WTC11 (cell line): ENCODE results near the gene NR2F2. TPM values are rescaled to one million over a fixed set of nuclear protein-coding genes. Genes with fewer than 3 reads are reported as not detected.
A peak's percentile ranks its signal among the peaks of the same experiment; 100 is the strongest.

Experiments used
- ATAC-seq: fragments of 200-7000 bp; cut with Tn5 transposase; 2 replicates; pipeline ENCODE4 v1.10.0; 2021; ENCODE audit warnings: mild to moderate bottlenecking, moderate library complexity
- CTCF ChIA-PET: fragments of 300-600 bp; sonication (Branson Sonifier 250); formaldehyde crosslinking; loops from one replicate; lab custom pipeline; 2021; ENCODE audit warnings: antibody characterized with exemption; lab: Charles Lee
- POLR2A ChIA-PET: fragments of 350-600 bp; sonication (Branson Sonifier 250); formaldehyde crosslinking; loops from one replicate; lab custom pipeline; 2021; ENCODE audit warnings: antibody characterized with exemption; lab: Charles Lee
- DNase-seq: peaks from one replicate; pipeline ENCODE4 v3.0.0; 2021; ENCODE audit warnings: low spot score
- H3K27ac Mint-ChIP-seq: 2 replicates; pipeline ENCODE4 v1.8.0; 2021; ENCODE audit warnings: mixed read lengths
- H3K27me3 Mint-ChIP-seq: 2 replicates; pipeline ENCODE4 v1.8.0; 2021; ENCODE audit warnings: low read depth, mild to moderate bottlenecking, moderate library complexity, mixed read lengths
- H3K36me3 Mint-ChIP-seq: 2 replicates; pipeline ENCODE4 v1.8.0; 2021; ENCODE audit warnings: mixed read lengths
- H3K4me1 Mint-ChIP-seq: 2 replicates; pipeline ENCODE4 v1.8.0; 2022; ENCODE audit warnings: mixed read lengths
- H3K4me3 Mint-ChIP-seq: 2 replicates; pipeline ENCODE4 v1.8.0; 2021; ENCODE audit warnings: mild to moderate bottlenecking, moderate library complexity, mixed read lengths
- H3K9me3 Mint-ChIP-seq: 2 replicates; pipeline ENCODE4 v1.8.0; 2021; ENCODE audit warnings: mixed read lengths
- CREM ChIP-seq: sonication (generic); formaldehyde crosslinking; IDR thresholded peaks from 2 replicates; pipeline ENCODE4 v1.8.1; 2022; ENCODE audit warnings: mild to moderate bottlenecking, missing genetic modification reagents, moderate library complexity
- ELF4 ChIP-seq: sonication (generic); formaldehyde crosslinking; IDR thresholded peaks from 2 replicates; pipeline ENCODE4 v1.8.1; 2022; ENCODE audit warnings: low read depth, mild to moderate bottlenecking, moderate library complexity, missing genetic modification reagents
- HMGA2 ChIP-seq: fragments of 250-450 bp; sonication (Bioruptor Pico); IDR thresholded peaks from 2 replicates; pipeline ENCODE4 v1.4.0; 2021; ENCODE audit warnings: mild to moderate bottlenecking, moderate library complexity
- JAZF1 ChIP-seq: fragments of 250-450 bp; sonication (Bioruptor Pico); IDR thresholded peaks from 2 replicates; pipeline ENCODE4 v1.9.0; 2021; ENCODE audit warnings: moderate library complexity, mild to moderate bottlenecking, inconsistent platforms
- MXD4 ChIP-seq: fragments of 250-450 bp; sonication (Bioruptor Pico); IDR thresholded peaks from 2 replicates; pipeline ENCODE4 v1.8.0; 2021; ENCODE audit warnings: mild to moderate bottlenecking, moderate library complexity, borderline replicate concordance
- NR1H2 ChIP-seq: sonication (generic); formaldehyde crosslinking; IDR thresholded peaks from 2 replicates; pipeline ENCODE4 v1.9.0; 2021; ENCODE audit warnings: mild to moderate bottlenecking, moderate library complexity, missing genetic modification reagents
- NR2C2 ChIP-seq: sonication (generic); formaldehyde crosslinking; IDR thresholded peaks from 2 replicates; pipeline ENCODE4 v1.8.0; 2022; ENCODE audit warnings: mild to moderate bottlenecking, missing genetic modification reagents
- OVOL2 ChIP-seq: fragments of 250-450 bp; sonication (Bioruptor Pico); IDR thresholded peaks from 2 replicates; pipeline ENCODE4 v1.9.0; 2021; ENCODE audit warnings: mild to moderate bottlenecking, borderline replicate concordance
- RORB ChIP-seq: fragments of 250-450 bp; sonication (Bioruptor Pico); IDR thresholded peaks from 2 replicates; pipeline ENCODE4 v1.9.0; 2021; ENCODE audit warnings: mild to moderate bottlenecking
- SMAD4 ChIP-seq: sonication (generic); formaldehyde crosslinking; IDR thresholded peaks from 2 replicates; pipeline ENCODE4 v1.8.0; 2022; ENCODE audit warnings: mild to moderate bottlenecking, missing genetic modification reagents
- TCF7 ChIP-seq: sonication (generic); formaldehyde crosslinking; IDR thresholded peaks from 2 replicates; pipeline ENCODE4 v1.8.0; 2022; ENCODE audit warnings: mild to moderate bottlenecking, low read depth, missing genetic modification reagents, moderate library complexity
- ZNF138 ChIP-seq: sonication (generic); formaldehyde crosslinking; conservative IDR thresholded peaks from 2 replicates; pipeline ENCODE4 v1.8.1; 2022; ENCODE audit warnings: mild to moderate bottlenecking, moderate library complexity, missing genetic modification reagents
- ZNF416 ChIP-seq: fragments of 250-450 bp; sonication (Bioruptor Pico); IDR thresholded peaks from 2 replicates; pipeline ENCODE4 v1.9.0; 2021; ENCODE audit warnings: mild to moderate bottlenecking, inconsistent platforms
- total RNA-seq: library from RNA; stranded (reverse); gene quantifications from 3 replicates; pipeline ENCODE4 v1.2.3, GENCODE V29; 2021
- TF ChIP-seq, protein P1 (sequence below): sonication (generic); formaldehyde crosslinking; IDR thresholded peaks from 2 replicates; pipeline ENCODE4 v1.8.0; 2023; ENCODE audit warnings: mild to moderate bottlenecking, missing genetic modification reagents
- TF ChIP-seq, protein P2 (sequence below): sonication (generic); formaldehyde crosslinking; IDR thresholded peaks from 2 replicates; pipeline ENCODE4 v1.8.1; 2022; ENCODE audit warnings: low read depth, missing genetic modification reagents, borderline replicate concordance
- TF ChIP-seq, protein P3 (sequence below): fragments of 250-450 bp; sonication (Bioruptor Pico); IDR thresholded peaks from 2 replicates; pipeline ENCODE4 v1.9.0; 2021; ENCODE audit warnings: mild to moderate bottlenecking
- TF ChIP-seq, protein P4 (sequence below): sonication (generic); formaldehyde crosslinking; IDR thresholded peaks from 2 replicates; pipeline ENCODE4 v1.8.1; 2023; ENCODE audit warnings: mild to moderate bottlenecking, missing genetic modification reagents, moderate library complexity
- TF ChIP-seq, protein P5 (sequence below): fragments of 250-450 bp; sonication (Bioruptor Pico); IDR thresholded peaks from 2 replicates; pipeline ENCODE4 v1.9.0; 2021; ENCODE audit warnings: mild to moderate bottlenecking, borderline replicate concordance
- TF ChIP-seq, protein P6 (sequence below): sonication (generic); formaldehyde crosslinking; IDR thresholded peaks from 2 replicates; pipeline ENCODE4 v1.8.1; 2022; ENCODE audit warnings: low read depth, mild to moderate bottlenecking, moderate library complexity, missing genetic modification reagents, borderline replicate concordance

NR2F2 gene
- total RNA-seq, 1 experiment from 2014 or later: 0.57 TPM

DNA sequence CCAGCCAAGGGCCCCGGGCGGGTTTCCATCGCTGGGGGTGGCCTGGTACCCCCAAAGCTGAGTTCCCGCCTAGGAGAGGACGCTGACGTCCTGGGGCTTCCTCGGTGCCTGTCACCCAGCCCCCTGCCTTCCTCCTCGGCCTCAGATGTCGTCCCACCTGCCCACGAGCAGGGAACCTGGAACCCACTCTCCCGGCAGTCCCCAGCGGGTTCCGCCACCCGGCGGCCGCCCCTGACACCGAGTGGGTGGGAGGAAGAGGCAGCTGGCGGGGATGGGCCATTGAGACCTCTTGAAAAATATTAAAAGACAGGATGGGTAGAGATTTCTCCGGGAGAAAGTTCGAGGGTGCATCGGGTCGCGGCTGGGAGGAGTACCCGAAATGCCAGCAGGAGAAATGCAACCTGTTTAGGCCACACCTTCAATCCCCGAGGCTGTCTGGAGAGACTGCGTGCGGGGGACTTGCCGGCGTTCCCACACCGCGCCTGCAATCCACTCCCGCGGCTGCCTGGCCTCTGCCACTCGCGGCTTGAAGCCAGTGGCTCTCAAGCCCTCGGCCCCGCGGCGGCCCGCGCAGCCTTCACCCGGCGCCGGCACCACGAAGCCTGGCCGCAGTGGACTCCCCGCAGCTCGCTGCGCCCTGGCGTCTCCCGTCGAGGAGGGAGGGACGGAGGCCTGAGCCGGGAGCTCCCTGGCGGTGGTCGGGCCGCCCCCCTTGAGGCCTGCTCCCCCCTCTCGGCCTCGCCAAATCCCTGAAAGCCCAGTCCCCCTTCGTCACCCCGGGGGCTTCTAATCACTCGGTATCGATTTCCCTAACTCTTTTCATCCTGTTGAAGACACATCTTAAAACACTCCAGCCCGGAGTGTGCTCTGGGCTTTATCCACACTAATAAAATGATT, 8.6 kb upstream of the NR2F2 start (continued):
- TF ChIP-seq, protein P1, sequence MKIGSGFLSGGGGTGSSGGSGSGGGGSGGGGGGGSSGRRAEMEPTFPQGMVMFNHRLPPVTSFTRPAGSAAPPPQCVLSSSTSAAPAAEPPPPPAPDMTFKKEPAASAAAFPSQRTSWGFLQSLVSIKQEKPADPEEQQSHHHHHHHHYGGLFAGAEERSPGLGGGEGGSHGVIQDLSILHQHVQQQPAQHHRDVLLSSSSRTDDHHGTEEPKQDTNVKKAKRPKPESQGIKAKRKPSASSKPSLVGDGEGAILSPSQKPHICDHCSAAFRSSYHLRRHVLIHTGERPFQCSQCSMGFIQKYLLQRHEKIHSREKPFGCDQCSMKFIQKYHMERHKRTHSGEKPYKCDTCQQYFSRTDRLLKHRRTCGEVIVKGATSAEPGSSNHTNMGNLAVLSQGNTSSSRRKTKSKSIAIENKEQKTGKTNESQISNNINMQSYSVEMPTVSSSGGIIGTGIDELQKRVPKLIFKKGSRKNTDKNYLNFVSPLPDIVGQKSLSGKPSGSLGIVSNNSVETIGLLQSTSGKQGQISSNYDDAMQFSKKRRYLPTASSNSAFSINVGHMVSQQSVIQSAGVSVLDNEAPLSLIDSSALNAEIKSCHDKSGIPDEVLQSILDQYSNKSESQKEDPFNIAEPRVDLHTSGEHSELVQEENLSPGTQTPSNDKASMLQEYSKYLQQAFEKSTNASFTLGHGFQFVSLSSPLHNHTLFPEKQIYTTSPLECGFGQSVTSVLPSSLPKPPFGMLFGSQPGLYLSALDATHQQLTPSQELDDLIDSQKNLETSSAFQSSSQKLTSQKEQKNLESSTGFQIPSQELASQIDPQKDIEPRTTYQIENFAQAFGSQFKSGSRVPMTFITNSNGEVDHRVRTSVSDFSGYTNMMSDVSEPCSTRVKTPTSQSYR (CRISPR knock-in tag): no peak
- TF ChIP-seq, protein P2, sequence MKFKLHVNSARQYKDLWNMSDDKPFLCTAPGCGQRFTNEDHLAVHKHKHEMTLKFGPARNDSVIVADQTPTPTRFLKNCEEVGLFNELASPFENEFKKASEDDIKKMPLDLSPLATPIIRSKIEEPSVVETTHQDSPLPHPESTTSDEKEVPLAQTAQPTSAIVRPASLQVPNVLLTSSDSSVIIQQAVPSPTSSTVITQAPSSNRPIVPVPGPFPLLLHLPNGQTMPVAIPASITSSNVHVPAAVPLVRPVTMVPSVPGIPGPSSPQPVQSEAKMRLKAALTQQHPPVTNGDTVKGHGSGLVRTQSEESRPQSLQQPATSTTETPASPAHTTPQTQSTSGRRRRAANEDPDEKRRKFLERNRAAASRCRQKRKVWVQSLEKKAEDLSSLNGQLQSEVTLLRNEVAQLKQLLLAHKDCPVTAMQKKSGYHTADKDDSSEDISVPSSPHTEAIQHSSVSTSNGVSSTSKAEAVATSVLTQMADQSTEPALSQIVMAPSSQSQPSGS: no peak
- TF ChIP-seq MXD4 (CRISPR knock-in tag): no peak
- no peak for TF ChIP-seq NR2C2 (CRISPR knock-in tag)
- no peak for TF ChIP-seq JAZF1 (CRISPR knock-in tag)
- no peak for TF ChIP-seq CREM (CRISPR knock-in tag)
- TF ChIP-seq, protein P3, sequence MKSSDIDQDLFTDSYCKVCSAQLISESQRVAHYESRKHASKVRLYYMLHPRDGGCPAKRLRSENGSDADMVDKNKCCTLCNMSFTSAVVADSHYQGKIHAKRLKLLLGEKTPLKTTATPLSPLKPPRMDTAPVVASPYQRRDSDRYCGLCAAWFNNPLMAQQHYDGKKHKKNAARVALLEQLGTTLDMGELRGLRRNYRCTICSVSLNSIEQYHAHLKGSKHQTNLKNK (CRISPR knock-in tag): no peak

DNA sequence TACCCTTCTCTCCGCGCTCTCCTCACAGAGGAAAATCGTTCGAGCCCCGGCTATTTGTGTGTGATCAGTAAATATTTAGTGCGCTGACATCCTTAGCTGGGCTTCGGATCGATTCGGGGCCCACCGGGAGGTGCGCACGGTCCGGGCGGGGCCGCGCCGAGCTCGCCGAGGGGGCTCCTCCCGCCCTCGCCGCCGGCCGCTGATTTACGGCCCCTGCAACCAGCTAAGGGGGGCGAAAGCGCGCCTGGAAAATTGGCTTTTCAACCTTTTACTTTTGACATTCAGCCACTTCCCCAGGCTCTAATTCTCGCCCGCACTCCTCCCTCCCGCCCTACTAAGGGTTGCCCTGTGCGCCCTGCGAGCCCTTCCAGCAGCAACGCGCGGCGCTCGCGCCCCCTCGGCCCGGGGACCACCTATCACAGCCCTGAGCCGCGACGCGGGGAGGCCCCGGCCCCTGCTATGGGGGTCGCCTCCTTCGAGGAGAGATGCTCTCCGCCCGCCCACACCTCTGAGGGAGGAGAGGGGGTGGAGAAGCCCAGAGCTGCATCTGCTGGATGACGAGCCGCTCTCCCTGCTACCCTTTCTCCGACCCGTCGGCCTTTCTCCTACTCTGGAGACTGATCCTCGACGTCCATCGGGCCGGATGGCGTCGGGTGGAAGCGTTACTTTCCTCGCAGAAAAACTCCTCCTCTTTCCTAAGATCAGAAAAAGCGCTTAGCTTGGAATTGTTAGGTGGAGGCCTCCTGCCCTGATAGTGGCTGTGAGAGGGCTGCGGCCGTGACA, 7.8 kb upstream of the NR2F2 start:
- H3K4me1 Mint-ChIP-seq: peaks cover 59% of the 10 kb centered on the region
- ATAC-seq: peak; percentile 50
- H3K36me3 Mint-ChIP-seq: no peaks in the 10 kb centered on the region
- POLR2A ChIA-PET: interaction anchor here (0.7 kb wide), 1 partner anchor 28 kb away, joined by 3 read pairs; no protein-coding TSS in a partner anchor
- H3K27ac Mint-ChIP-seq: no peak overlapping the region
- DNase-seq: peak; percentile 58
- peak overlapping the region; percentile 72 for H3K4me3 Mint-ChIP-seq
- peaks cover 100% of the 10 kb centered on the region for H3K27me3 Mint-ChIP-seq
- CTCF ChIA-PET: interaction anchor here (2.9 kb wide), 1 partner anchor 19 kb away, joined by 13 read pairs; no protein-coding TSS in a partner anchor
- H3K9me3 Mint-ChIP-seq: no peaks in the 10 kb centered on the region
- TF ChIP-seq OVOL2 (no peak), ZNF416 (no peak), TCF7 (CRISPR knock-in tag) (no peak), NR2C2 (CRISPR knock-in tag) (no peak), HMGA2 (CRISPR knock-in tag) (no peak), ZNF138 (no peak), RORB (CRISPR knock-in tag) (no peak), NR1H2 (CRISPR knock-in tag) (no peak), SMAD4 (CRISPR knock-in tag) (no peak), CREM (CRISPR knock-in tag) (no peak), ELF4 (CRISPR knock-in tag) (no peak)
- TF ChIP-seq, protein P4, sequence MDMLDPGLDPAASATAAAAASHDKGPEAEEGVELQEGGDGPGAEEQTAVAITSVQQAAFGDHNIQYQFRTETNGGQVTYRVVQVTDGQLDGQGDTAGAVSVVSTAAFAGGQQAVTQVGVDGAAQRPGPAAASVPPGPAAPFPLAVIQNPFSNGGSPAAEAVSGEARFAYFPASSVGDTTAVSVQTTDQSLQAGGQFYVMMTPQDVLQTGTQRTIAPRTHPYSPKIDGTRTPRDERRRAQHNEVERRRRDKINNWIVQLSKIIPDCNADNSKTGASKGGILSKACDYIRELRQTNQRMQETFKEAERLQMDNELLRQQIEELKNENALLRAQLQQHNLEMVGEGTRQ: no peak
- TF ChIP-seq, protein P5, sequence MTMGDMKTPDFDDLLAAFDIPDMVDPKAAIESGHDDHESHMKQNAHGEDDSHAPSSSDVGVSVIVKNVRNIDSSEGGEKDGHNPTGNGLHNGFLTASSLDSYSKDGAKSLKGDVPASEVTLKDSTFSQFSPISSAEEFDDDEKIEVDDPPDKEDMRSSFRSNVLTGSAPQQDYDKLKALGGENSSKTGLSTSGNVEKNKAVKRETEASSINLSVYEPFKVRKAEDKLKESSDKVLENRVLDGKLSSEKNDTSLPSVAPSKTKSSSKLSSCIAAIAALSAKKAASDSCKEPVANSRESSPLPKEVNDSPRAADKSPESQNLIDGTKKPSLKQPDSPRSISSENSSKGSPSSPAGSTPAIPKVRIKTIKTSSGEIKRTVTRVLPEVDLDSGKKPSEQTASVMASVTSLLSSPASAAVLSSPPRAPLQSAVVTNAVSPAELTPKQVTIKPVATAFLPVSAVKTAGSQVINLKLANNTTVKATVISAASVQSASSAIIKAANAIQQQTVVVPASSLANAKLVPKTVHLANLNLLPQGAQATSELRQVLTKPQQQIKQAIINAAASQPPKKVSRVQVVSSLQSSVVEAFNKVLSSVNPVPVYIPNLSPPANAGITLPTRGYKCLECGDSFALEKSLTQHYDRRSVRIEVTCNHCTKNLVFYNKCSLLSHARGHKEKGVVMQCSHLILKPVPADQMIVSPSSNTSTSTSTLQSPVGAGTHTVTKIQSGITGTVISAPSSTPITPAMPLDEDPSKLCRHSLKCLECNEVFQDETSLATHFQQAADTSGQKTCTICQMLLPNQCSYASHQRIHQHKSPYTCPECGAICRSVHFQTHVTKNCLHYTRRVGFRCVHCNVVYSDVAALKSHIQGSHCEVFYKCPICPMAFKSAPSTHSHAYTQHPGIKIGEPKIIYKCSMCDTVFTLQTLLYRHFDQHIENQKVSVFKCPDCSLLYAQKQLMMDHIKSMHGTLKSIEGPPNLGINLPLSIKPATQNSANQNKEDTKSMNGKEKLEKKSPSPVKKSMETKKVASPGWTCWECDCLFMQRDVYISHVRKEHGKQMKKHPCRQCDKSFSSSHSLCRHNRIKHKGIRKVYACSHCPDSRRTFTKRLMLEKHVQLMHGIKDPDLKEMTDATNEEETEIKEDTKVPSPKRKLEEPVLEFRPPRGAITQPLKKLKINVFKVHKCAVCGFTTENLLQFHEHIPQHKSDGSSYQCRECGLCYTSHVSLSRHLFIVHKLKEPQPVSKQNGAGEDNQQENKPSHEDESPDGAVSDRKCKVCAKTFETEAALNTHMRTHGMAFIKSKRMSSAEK (CRISPR knock-in tag): no peak
- TF ChIP-seq, protein P3 (CRISPR knock-in tag): no peak
- TF ChIP-seq, protein P6, sequence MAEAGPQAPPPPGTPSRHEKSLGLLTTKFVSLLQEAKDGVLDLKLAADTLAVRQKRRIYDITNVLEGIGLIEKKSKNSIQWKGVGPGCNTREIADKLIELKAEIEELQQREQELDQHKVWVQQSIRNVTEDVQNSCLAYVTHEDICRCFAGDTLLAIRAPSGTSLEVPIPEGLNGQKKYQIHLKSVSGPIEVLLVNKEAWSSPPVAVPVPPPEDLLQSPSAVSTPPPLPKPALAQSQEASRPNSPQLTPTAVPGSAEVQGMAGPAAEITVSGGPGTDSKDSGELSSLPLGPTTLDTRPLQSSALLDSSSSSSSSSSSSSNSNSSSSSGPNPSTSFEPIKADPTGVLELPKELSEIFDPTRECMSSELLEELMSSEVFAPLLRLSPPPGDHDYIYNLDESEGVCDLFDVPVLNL: no peak
